GM18873 (cell line): ENCODE data around the gene AP3B1.

ENCODE experiments used
- ATAC-seq: cut with Tn5 transposase; IDR thresholded peaks from one replicate; pipeline ENCODE4 v1.9.1; 2021; ENCODE audit warnings: mild to moderate bottlenecking, moderate library complexity, moderate number of reproducible peaks; ENCODE audit not compliant: unreplicated experiment, low FRiP score

The AP3B1 gene

DNA sequence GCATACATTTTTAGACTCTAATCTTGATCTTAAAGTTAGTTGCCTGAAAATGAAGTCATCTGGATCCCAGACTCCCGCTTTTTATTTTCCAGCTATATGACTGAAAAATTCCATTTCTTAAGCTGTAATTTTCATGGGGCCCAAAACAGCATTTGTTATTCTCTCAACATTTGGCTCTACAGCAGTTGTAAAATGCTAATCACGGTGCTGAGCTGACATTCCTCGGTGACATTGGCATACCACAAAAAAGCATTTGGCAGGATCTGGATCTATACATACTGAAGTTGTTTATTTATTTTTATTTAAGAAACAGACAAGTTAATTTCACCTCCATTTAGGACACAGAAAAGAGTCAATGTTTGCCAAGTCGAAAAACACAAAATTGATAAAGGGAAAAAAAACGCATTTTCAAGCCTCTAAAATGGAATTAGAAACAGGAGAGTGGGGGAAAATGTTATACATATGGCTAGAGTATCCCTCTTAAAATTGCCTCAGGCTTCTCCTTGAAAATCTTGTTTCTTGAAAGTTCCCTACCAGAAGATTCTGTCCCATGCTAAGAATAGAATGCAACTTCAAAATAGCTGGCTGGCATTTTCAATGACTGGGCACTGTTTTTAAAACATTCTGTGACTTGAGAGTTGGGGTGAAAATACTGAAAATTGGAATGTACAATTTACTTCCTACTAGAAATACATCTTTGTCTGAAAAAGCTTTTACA is 310.9 kb downstream of the AP3B1 start:
- no peak for ATAC-seq

DNA sequence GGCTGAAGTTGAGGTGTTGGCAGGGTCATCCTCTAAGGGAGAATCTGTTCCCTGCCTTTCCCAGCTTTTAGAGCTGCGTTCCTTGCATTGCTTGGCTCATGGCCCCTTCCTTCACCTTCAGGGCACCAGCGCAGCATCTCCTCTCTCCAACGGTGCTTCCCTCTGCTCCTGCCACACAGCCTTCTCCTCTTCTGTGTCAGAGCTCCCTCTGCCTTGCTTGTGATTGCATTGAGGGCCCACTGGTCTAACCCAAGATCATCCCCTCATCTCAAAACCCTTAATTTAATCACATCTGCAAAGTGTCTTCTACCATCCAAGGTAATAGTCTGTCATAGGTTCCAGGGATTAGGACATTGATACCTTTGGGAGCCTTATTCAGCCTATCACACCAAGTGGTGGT is 312.7 kb downstream of the AP3B1 start:
- ATAC-seq = no peak

DNA sequence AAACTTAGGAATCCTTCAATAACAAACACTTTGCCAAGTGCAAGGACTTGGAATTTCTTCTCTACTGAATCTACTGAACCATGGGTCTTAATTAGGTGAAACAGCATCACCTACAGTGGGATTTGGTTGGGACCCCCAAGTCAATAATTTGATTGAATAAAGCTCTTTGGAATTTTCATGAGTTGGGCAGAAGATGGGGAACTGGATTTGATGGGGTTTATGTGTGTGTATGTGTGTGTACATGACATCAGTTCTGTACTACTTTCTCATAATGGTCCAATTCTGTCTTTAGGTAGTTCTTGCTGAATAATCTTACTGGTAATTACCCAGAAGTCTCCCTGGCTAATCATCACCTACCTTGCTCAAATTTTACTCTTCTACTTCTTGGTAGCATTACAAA is 319.9 kb downstream of the AP3B1 start:
- ATAC-seq = no peak

DNA sequence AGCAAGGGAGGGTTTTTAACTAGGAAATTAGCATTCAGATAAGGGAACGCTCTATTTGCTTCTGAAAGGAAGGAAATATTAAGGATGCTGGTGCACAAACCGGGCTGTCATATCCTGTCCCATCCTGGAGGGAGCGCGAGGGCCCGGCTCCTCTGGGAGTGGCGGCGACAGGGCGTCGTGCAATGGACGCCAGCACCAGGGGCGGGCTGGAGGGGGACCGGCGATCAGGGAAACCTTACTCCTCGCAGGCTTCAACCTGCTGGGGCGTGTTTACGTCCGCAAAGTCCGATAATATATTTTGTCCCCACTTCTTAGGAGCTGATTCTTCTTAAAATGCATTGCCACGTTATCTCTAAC is 321.3 kb downstream of the AP3B1 start:
- ATAC-seq = no peak

- ATAC-seq = no peak
Observed at GRCh38 chr5:77972469-77973252, 321.8 kb downstream of the AP3B1 start.

DNA sequence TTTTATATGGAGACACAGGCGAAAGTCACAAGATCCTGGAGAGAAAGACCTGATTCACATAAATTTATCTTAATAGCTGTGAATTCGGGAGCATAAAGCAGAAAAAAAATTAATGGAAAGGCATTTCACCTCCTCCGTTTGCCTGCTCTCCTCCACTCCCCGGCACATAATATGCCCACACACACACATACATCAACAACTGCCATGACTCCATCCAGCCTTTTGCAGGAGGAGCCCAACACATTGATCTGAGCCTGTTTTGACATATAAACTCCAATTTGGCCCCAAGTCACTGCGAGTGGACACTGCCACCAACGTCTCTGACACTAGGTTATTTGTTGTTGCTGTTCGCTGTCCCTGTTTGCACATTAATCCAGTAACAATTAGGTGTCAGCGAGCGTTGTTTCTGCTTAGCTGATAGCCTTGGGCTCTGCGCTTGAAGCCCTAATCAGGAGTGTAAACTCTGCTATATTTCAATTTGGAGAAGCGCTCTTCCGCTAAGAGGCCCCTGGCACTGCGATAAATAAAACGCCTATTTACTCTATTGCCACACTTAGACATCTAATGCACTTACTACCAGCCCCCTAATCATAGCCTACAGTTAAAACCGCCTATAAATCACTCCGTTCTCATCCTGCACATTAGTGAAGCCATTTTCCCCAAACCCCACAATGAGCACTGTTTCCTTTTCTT is 322.6 kb downstream of the AP3B1 start:
- no peak for ATAC-seq

DNA sequence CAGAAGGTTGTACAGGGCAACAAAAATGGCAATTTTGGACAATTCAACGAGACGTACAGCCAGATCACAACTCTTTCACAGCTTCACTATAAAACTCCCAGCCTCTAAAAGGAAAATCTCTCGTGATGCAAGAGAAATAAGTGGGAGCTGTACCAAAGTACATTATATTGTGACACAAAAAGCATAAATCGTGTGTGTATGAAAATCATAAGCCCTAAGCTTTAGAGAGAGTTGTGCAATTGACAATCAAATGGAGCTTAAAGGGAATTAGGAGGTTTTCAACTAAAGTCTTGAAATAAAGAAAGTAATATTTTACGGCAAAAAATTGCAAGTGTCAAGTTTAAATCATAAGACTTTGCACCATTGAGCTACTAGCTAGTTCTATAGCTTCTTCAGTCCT is 323.6 kb downstream of the AP3B1 start:
- ATAC-seq = no peak

GRCh38 chr5:77963795-77964194 is 330.7 kb downstream of the AP3B1 start:
- ATAC-seq = no peak

- no peak for ATAC-seq
Observed at GRCh38 chr5:77960863-77961396, 333.6 kb downstream of the AP3B1 start.

DNA sequence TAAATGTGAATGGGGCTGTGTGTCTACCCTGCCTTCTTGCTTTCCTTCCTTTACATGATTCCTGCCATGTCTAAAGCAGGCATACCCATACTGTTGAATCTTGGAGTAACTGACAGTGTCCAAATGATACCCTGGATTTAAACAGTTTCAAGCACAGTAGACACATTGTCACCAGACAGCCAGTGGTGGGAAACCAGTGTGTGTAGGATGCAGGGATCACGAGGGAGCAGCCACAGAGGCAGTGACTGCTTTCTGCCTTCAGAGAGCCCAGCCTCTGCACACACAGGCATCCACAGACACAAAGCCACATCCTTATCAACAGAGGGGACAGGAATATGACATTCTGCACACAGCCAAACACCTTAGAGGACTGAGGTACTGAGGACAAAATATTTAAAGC is 334.2 kb downstream of the AP3B1 start:
- ATAC-seq = no peak

GRCh38 chr5:77958642-77959330 is 335.7 kb downstream of the AP3B1 start:
- ATAC-seq = no peak

DNA sequence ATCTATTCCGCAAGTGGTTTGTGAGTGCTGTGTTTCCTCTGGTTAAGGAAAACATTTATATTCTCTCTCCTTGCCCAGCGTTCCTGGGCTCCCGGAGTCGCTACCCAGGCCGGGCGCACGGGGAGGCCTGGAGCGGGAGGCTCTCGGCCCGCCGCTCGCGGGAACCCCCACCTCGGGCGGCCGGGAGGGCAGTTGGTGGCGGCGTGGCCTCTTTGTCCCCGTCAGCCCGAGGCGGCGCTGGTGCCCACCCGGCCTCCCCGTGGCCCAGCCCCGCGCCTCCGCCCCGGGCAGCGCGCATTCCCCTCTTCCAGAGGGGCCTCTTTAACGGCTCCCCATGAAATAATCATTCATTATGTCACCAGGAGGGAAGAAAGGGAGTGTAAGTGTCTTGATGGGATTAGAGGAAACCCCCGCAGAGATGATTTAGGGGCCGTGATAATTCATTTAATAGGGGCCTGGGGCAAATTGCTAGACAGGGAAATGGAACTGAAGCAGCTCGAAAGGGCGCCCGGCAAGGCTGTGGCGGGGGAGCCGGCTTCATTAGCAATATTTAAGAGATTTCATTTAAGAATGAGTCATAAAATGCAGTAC is 336.5 kb downstream of the AP3B1 start:
- no peak for ATAC-seq

DNA sequence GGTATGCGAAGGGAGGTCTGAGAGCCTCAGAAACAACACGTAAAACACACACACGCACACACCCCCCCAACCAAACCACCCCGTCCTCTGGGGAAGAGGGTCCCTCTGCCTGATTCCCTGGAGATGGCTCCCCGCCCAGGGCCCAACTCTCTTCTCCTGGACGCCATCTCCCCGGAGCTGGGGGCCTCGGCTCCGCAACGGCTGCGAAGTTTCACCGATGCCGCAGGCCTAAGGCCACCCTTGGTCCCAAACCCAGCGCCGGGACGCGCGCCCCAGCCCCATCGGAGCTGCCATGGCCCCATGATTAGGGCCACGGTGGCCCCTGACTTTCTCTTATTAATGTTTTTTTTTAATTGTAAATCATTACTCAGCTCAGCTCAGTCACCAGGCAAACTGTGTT is 337.0 kb downstream of the AP3B1 start:
- no peak for ATAC-seq

GRCh38 chr5:77957081-77957480 is 337.4 kb downstream of the AP3B1 start:
- ATAC-seq = no peak

- ATAC-seq = no peak
Observed at GRCh38 chr5:77955577-77955976, 338.9 kb downstream of the AP3B1 start.

DNA sequence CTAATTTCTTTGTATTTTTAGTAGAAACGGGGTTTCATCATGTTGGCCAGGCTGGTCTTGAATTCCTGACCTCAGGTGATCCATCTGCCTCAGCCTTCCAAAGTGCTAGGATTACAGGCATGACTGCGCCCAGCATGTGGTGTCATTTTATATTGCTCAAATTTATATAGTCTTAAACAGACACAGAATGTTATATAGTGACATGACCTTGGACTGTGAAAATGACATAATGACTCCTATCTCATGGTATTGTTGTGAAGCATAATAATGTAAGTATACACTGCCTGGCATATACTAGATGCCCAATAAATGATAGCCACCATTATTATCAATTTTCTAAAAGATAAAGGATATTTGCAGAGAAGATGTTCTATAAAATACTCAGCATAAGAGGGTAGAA is 341.1 kb downstream of the AP3B1 start:
- no peak for ATAC-seq

GRCh38 chr5:77952636-77953212 is 341.8 kb downstream of the AP3B1 start:
- ATAC-seq = no peak
